K562 (cell line): ENCODE data around the gene BID. TPM values are rescaled to one million over a fixed set of nuclear protein-coding genes. Genes with fewer than 3 reads are reported as not detected.
A peak's percentile ranks its signal among the peaks of the same experiment; 100 is the strongest.

ENCODE experiments used
- ATF1 ChIP-seq, 2 experiments: fragments of 450-650 bp in 1 of 2; IDR thresholded peaks; 2 replicates each; pipeline ENCODE4 v1.6.1; 2016; ENCODE audit warnings: missing compliant biosample characterization in 1 of 2, missing genetic modification characterization in 1 of 2
- CBX3 ChIP-seq, 2 experiments: IDR thresholded peaks; 1 replicate in 1 of 2; 2 replicates in 1 of 2; pipeline ENCODE4 v1.6.1; 2012; ENCODE audit warnings: inconsistent platforms in 2 of 2, low read length in 2 of 2, borderline replicate concordance in 1 of 2, control low read depth in 1 of 2
- CC2D1A ChIP-seq: fragments of 450-650 bp; IDR thresholded peaks from 2 replicates; pipeline ENCODE4 v1.6.1; 2017; ENCODE audit warnings: mild to moderate bottlenecking
- DDX20 ChIP-seq: fragments of 450-650 bp; IDR thresholded peaks from 2 replicates; pipeline ENCODE4 v1.6.1; 2016; ENCODE audit warnings: missing genetic modification characterization, low read depth, mild to moderate bottlenecking, missing compliant biosample characterization, moderate library complexity
- GABPA ChIP-seq: fragments of 200-800 bp; sonication (Bioruptor generic); conservative IDR thresholded peaks from 2 replicates; pipeline ENCODE4 v1.6.1; 2016; ENCODE audit warnings: low read depth, missing genetic modification characterization, missing compliant biosample characterization
- LEF1 ChIP-seq: fragments of 450-650 bp; IDR thresholded peaks from 2 replicates; pipeline ENCODE4 v1.6.1; 2016; ENCODE audit warnings: mild to moderate bottlenecking
- NCOA2 ChIP-seq, 2 experiments: fragments of 450-650 bp; IDR thresholded peaks; 2 replicates each; pipeline ENCODE4 v1.6.1; 2018; ENCODE audit warnings: mild to moderate bottlenecking in 2 of 2, moderate library complexity in 1 of 2; ENCODE audit not compliant: partially characterized antibody in 2 of 2
- NFE2L1 ChIP-seq: fragments of 450-650 bp; IDR thresholded peaks from 2 replicates; pipeline ENCODE4 v1.6.1; 2016; ENCODE audit warnings: missing genetic modification characterization, low read depth, mild to moderate bottlenecking, missing compliant biosample characterization, moderate library complexity, borderline replicate concordance
- RAD21 ChIP-seq, 2 experiments: fragments of 250-450 bp in 1 of 2; fragments of 450-650 bp in 1 of 2; sonication (Bioruptor Pico) in 1 of 2; formaldehyde crosslinking in 1 of 2; IDR thresholded peaks in 1 of 2; conservative IDR thresholded peaks in 1 of 2; 2 replicates each; pipeline versions ENCODE4 v1.4.0 to v1.8.0; 2020 to 2022; ENCODE audit warnings: mild to moderate bottlenecking in 2 of 2, moderate library complexity in 1 of 2
- TBL1XR1 ChIP-seq, 2 experiments: IDR thresholded peaks; 2 replicates each; pipeline ENCODE4 v1.6.1; 2012; ENCODE audit warnings: improper control_type of control experiment in 2 of 2, low read length in 2 of 2, mild to moderate bottlenecking in 1 of 2
- ZFX ChIP-seq: sonication (generic); formaldehyde crosslinking; IDR thresholded peaks from 2 replicates; pipeline ENCODE4 v1.8.0; 2022; ENCODE audit warnings: mild to moderate bottlenecking, missing genetic modification reagents, moderate library complexity
- ZNF311 ChIP-seq: fragments of 250-450 bp; sonication (Bioruptor Pico); IDR thresholded peaks from 2 replicates; pipeline ENCODE4 v1.4.0; 2020; ENCODE audit warnings: mild to moderate bottlenecking, moderate library complexity
- ZNF431 ChIP-seq: sonication (generic); formaldehyde crosslinking; IDR thresholded peaks from 2 replicates; pipeline ENCODE4 v1.8.0; 2022; ENCODE audit warnings: mild to moderate bottlenecking, missing genetic modification reagents
- ZNF57 ChIP-seq: fragments of 450-650 bp; formaldehyde crosslinking; IDR thresholded peaks from 2 replicates; pipeline ENCODE4 v1.4.0; 2020; ENCODE audit warnings: mild to moderate bottlenecking, moderate library complexity
- polyA plus RNA-seq, 8 experiments: library from polyadenylated mRNA; depleted of rRNA in 4 of 8; stranded (reverse) in 5 of 8; unstranded in 3 of 8; fragments of >200 nt; fragmentation: Nextera tagmentation in 2 of 8; fragmentation: Illumina TruSeq in 1 of 8; extraction: Ambion mirVana in 2 of 8; extraction: Trizol in 1 of 8; gene quantifications; 2 replicates each; pipeline versions ENCODE4 v1.2.1 to v1.2.3, GENCODE V29; 2011 to 2014; ENCODE audit warnings: inconsistent platforms in 1 of 8, missing spikeins in 1 of 8
- total RNA-seq, 7 experiments: library from RNA; depleted of rRNA in 6 of 7; stranded (reverse); fragments of >200 nt in 6 of 7; fragmentation: Illumina TruSeq in 2 of 7; extraction: Trizol in 2 of 7; gene quantifications; 2 replicates each; pipeline versions ENCODE4 v1.2.1 to v1.2.3, GENCODE V29; 2011 to 2021; ENCODE audit warnings: low replicate concordance in 1 of 7
- TF ChIP-seq, protein P1 (sequence below): fragments of 200-600 bp; sonication (generic); IDR thresholded peaks from one replicate; pipeline ENCODE4 v1.6.1; 2012; ENCODE audit warnings: mild to moderate bottlenecking, low read depth, low read length, inconsistent platforms

Gene BID
- total and polyA plus RNA-seq, 9 of the 15 experiments (the other 6 are each of a cell fraction or from before 2014, with no cell fraction given): 5.2 to 209 (median 63.7) TPM

DNA sequence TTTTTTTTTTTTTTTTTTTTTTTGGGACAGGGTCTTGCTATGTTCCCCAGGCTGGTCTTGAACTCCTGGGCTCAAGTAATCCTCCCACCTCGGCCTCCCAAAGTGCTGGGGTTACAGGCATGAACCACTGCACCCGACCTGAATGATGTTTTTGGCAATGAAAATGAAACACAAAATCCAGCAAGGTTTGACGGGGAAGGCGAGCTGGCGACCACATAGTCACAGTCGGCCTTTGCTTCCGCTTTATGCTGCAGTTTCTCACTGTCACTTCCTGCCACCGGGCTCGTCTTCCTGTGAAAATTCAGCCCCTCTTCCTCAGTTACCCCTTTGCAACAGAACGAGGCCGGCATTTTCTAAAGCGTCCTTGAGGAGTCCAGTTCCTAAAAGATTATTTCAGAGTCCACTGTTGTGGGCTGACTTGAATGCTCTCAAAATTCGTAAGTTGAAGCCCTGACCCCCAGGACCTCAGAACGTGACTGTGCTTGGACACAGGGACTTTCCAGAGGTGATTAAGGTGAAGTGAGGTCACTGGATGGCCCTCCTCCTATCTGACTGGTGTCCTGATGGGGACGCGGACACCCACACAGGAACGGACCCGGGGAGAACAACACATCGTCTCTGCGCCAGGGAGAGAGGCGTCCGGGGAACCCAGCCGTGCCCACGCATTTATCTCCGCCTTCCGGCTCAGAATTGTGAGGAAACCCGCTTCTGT is 2.9 kb upstream of the BID start (continued):
- TF ChIP-seq, protein P1, sequence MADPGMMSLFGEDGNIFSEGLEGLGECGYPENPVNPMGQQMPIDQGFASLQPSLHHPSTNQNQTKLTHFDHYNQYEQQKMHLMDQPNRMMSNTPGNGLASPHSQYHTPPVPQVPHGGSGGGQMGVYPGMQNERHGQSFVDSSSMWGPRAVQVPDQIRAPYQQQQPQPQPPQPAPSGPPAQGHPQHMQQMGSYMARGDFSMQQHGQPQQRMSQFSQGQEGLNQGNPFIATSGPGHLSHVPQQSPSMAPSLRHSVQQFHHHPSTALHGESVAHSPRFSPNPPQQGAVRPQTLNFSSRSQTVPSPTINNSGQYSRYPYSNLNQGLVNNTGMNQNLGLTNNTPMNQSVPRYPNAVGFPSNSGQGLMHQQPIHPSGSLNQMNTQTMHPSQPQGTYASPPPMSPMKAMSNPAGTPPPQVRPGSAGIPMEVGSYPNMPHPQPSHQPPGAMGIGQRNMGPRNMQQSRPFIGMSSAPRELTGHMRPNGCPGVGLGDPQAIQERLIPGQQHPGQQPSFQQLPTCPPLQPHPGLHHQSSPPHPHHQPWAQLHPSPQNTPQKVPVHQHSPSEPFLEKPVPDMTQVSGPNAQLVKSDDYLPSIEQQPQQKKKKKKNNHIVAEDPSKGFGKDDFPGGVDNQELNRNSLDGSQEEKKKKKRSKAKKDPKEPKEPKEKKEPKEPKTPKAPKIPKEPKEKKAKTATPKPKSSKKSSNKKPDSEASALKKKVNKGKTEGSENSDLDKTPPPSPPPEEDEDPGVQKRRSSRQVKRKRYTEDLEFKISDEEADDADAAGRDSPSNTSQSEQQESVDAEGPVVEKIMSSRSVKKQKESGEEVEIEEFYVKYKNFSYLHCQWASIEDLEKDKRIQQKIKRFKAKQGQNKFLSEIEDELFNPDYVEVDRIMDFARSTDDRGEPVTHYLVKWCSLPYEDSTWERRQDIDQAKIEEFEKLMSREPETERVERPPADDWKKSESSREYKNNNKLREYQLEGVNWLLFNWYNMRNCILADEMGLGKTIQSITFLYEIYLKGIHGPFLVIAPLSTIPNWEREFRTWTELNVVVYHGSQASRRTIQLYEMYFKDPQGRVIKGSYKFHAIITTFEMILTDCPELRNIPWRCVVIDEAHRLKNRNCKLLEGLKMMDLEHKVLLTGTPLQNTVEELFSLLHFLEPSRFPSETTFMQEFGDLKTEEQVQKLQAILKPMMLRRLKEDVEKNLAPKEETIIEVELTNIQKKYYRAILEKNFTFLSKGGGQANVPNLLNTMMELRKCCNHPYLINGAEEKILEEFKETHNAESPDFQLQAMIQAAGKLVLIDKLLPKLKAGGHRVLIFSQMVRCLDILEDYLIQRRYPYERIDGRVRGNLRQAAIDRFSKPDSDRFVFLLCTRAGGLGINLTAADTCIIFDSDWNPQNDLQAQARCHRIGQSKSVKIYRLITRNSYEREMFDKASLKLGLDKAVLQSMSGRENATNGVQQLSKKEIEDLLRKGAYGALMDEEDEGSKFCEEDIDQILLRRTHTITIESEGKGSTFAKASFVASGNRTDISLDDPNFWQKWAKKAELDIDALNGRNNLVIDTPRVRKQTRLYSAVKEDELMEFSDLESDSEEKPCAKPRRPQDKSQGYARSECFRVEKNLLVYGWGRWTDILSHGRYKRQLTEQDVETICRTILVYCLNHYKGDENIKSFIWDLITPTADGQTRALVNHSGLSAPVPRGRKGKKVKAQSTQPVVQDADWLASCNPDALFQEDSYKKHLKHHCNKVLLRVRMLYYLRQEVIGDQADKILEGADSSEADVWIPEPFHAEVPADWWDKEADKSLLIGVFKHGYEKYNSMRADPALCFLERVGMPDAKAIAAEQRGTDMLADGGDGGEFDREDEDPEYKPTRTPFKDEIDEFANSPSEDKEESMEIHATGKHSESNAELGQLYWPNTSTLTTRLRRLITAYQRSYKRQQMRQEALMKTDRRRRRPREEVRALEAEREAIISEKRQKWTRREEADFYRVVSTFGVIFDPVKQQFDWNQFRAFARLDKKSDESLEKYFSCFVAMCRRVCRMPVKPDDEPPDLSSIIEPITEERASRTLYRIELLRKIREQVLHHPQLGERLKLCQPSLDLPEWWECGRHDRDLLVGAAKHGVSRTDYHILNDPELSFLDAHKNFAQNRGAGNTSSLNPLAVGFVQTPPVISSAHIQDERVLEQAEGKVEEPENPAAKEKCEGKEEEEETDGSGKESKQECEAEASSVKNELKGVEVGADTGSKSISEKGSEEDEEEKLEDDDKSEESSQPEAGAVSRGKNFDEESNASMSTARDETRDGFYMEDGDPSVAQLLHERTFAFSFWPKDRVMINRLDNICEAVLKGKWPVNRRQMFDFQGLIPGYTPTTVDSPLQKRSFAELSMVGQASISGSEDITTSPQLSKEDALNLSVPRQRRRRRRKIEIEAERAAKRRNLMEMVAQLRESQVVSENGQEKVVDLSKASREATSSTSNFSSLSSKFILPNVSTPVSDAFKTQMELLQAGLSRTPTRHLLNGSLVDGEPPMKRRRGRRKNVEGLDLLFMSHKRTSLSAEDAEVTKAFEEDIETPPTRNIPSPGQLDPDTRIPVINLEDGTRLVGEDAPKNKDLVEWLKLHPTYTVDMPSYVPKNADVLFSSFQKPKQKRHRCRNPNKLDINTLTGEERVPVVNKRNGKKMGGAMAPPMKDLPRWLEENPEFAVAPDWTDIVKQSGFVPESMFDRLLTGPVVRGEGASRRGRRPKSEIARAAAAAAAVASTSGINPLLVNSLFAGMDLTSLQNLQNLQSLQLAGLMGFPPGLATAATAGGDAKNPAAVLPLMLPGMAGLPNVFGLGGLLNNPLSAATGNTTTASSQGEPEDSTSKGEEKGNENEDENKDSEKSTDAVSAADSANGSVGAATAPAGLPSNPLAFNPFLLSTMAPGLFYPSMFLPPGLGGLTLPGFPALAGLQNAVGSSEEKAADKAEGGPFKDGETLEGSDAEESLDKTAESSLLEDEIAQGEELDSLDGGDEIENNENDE: no peak
- TF ChIP-seq CC2D1A (no peak), CBX3 (IDR thresholded peaks at IDR 0.05; ENCODE audit: borderline replicate concordance in 1 of 2, low read length in 2 of 2) (no peak), GABPA (tag) (peak; percentile 84), ZNF311 (CRISPR knock-in tag) (no peak), NFE2L1 (tag) (no peak), ZFX (CRISPR knock-in tag) (peak; percentile 58), ZNF57 (CRISPR knock-in tag) (no peak), LEF1 (peak; percentile 35; the same call in 1 of the 2 replicates), ATF1 (CRISPR knock-in tag; IDR thresholded peaks at IDR 0.05) (no peak), ATF1 (tag; IDR thresholded peaks at IDR 0.05) (0 out of 2 replicates have a peak, but pooled peaks have one; percentile 22), TBL1XR1 (IDR thresholded peaks at IDR 0.05; ENCODE audit: low read length in 2 of 2) (no peak), RAD21 (CRISPR knock-in tag; conservative IDR thresholded peaks at IDR 0.05 in 1 of 2, IDR thresholded peaks at IDR 0.05 in 1 of 2) (no peak), NCOA2 (IDR thresholded peaks at IDR 0.05; ENCODE audit: partially characterized antibody in 2 of 2) (no peak), ZNF431 (CRISPR knock-in tag) (no peak), DDX20 (tag) (no peak)
